Measurements from ENCODE around the gene MALT1.

MALT1 gene

DNA sequence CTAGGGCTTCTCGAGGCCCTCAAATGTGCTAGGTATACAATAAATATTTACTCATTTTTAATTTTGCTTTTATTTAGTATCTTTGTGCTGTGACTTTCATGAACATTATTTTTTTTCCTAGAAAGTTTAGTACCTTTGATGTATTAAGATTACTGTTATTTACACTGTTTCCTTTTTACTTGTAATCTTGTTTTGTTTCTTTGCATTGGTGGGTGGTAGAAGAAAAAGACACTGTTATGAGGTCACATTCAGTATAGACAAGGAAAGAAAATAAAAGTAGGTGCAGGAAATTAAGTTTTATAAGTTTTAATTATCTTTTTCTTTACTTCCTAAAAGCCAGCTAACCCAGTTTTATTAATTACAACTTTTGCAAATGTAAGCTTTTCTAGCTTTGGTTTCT lies 23.0 kb downstream of the MALT1 start:
- Histone ChIP-seq H3K18ac (ENCODE audit: low read length) (no peak overlapping the region), H3K27me3 (ENCODE audit: insufficient read depth, low read length, poor library complexity) (no peaks in the 10 kb centered on the region), H3K56ac (ENCODE audit: low read length) (no peak overlapping the region), H3K4me2 (ENCODE audit: low read length) (no peak overlapping the region), H3K4ac (ENCODE audit: low read depth, low read length) (no peak overlapping the region), H3K79me2 (ENCODE audit: control insufficient read depth, insufficient read depth, low read length) (peaks cover 2% of the 10 kb centered on the region), H3K9ac (ENCODE audit: low read length) (no peak overlapping the region), H3K36me3 (ENCODE audit: control insufficient read depth, insufficient read depth, low read length) (no peaks in the 10 kb centered on the region), H3K4me3 (ENCODE audit: low read length) (no peak overlapping the region), H2BK5ac (ENCODE audit: low read length) (no peak overlapping the region), H2AK5ac (ENCODE audit: low read length) (no peak overlapping the region), H2BK15ac (replicated peaks; ENCODE audit: low read depth) (no peak overlapping the region), H3K4me1 (ENCODE audit: control insufficient read depth, low read depth, low read length) (peaks cover 4% of the 10 kb centered on the region), H3K23ac (ENCODE audit: low read length) (no peak overlapping the region), H4K5ac (ENCODE audit: low read length) (no peak overlapping the region), H3K27ac (ENCODE audit: low read depth, low read length) (no peak overlapping the region), H3K79me1 (ENCODE audit: low read length) (peaks cover 16% of the 10 kb centered on the region), H4K8ac (ENCODE audit: low read depth, low read length) (no peak overlapping the region), H2BK120ac (ENCODE audit: low read depth, low read length) (no peak overlapping the region)
- DNase-seq: no peak
- WGBS (ENCODE audit: extremely low coverage, insufficient coverage, low lambda C conversion rate): no CpG with 5 or more reads among the region's 1 CpG

DNA sequence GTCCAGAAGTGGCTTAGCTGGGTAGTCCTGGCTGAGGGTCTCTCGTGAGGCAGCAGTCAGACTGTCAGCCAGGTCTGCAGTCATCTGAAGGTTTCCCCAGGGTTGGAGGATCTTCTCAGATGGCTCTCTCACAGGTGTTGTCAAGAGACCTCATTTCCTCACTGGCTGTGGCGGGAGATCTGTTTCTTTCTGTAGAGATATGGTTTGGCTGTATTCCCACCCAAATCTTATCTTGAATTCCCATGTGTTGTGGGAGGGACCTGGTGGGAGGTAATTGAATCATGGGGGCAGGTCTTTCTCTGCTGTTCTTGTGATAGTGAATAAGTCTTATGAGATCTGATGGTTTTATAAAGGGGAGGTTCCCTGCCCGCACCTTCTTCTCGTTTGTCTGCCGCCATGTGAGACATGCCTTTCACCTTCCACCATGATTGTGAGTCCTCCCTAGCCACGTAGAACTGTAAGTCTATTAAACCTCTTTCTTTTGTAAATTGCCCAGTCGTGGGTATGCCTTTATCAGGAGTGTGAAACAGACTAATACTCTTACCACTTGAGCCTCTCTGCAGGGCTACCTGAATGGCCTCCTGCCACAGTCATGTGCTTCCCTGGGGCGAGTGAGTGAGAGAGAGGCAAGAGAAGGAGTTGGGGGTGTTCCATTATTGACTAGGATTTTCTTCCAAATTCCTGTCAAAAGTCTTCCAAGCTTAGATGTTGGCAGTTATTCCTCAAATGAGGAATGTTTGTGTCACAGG lies 23.6 kb downstream of the MALT1 start:
- Histone ChIP-seq H3K4me1 (ENCODE audit: control insufficient read depth, low read depth, low read length) (peaks cover 4% of the 10 kb centered on the region), H3K4me2 (ENCODE audit: low read length) (no peak overlapping the region), H3K27me3 (ENCODE audit: insufficient read depth, low read length, poor library complexity) (no peaks in the 10 kb centered on the region), H3K4ac (ENCODE audit: low read depth, low read length) (no peak overlapping the region), H3K36me3 (ENCODE audit: control insufficient read depth, insufficient read depth, low read length) (no peaks in the 10 kb centered on the region), H2BK120ac (ENCODE audit: low read depth, low read length) (no peak overlapping the region), H4K5ac (ENCODE audit: low read length) (no peak overlapping the region), H2BK15ac (replicated peaks; ENCODE audit: low read depth) (no peak overlapping the region), H4K8ac (ENCODE audit: low read depth, low read length) (no peak overlapping the region), H2BK5ac (ENCODE audit: low read length) (no peak overlapping the region), H3K79me2 (ENCODE audit: control insufficient read depth, insufficient read depth, low read length) (peaks cover 2% of the 10 kb centered on the region), H3K79me1 (ENCODE audit: low read length) (peaks cover 15% of the 10 kb centered on the region), H3K9ac (ENCODE audit: low read length) (no peak overlapping the region), H3K23ac (ENCODE audit: low read length) (no peak overlapping the region), H3K4me3 (ENCODE audit: low read length) (no peak overlapping the region), H3K27ac (ENCODE audit: low read depth, low read length) (no peak overlapping the region), H3K18ac (ENCODE audit: low read length) (no peak overlapping the region), H3K56ac (ENCODE audit: low read length) (no peak overlapping the region), H2AK5ac (ENCODE audit: low read length) (no peak overlapping the region)
- whole genome bisulfite sequencing (ENCODE audit: extremely low coverage, insufficient coverage, low lambda C conversion rate): no CpG with 5 or more reads among the region's 8 CpGs
- peak; percentile 88 for DNase-seq

DNA sequence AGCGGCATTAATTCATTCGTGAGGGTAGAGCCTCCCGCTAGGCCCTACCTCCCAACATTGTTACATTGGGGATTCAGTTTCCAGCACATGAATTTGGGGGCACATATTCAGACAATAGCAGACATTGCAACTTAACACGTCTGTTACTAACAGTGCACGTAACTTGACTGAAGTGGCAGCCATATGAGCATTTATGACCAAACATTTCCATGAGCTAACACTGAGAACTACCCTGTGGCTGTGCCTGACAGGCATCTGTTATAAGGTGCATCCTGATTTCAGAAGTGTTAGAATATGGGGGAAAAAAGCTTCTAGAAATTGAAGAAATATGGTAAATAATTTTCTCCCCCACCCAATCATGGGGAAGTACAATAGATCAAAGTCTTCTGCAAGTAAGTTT lies 24.5 kb downstream of the MALT1 start:
- no peaks in the 10 kb centered on the region for H3K27me3 ChIP-seq (ENCODE audit: insufficient read depth, low read length, poor library complexity)
- no peak overlapping the region for H3K27ac ChIP-seq (ENCODE audit: low read depth, low read length)
- peaks cover 2% of the 10 kb centered on the region for H3K79me2 ChIP-seq (ENCODE audit: control insufficient read depth, insufficient read depth, low read length)
- no peak overlapping the region for H3K9ac ChIP-seq (ENCODE audit: low read length)
- no peak overlapping the region for H4K8ac ChIP-seq (ENCODE audit: low read depth, low read length)
- no peak overlapping the region for H3K4me3 ChIP-seq (ENCODE audit: low read length)
- H3K36me3 ChIP-seq (ENCODE audit: control insufficient read depth, insufficient read depth, low read length): no peaks in the 10 kb centered on the region
- no peak for DNase-seq
- H2BK15ac ChIP-seq (replicated peaks; ENCODE audit: low read depth): no peak overlapping the region
- no peak overlapping the region for H3K23ac ChIP-seq (ENCODE audit: low read length)
- peak overlapping the region; percentile 22 for H2BK5ac ChIP-seq (ENCODE audit: low read length)
- no peak overlapping the region for H2BK120ac ChIP-seq (ENCODE audit: low read depth, low read length)
- no peak overlapping the region for H4K5ac ChIP-seq (ENCODE audit: low read length)
- peak overlapping the region; percentile 36 for H3K56ac ChIP-seq (ENCODE audit: low read length)
- H3K79me1 ChIP-seq (ENCODE audit: low read length): peaks cover 13% of the 10 kb centered on the region
- H3K4ac ChIP-seq (ENCODE audit: low read depth, low read length): no peak overlapping the region
- WGBS (ENCODE audit: extremely low coverage, insufficient coverage, low lambda C conversion rate): no CpG with 5 or more reads among the region's 5 CpGs
- peaks cover 4% of the 10 kb centered on the region for H3K4me1 ChIP-seq (ENCODE audit: control insufficient read depth, low read depth, low read length)
- no peak overlapping the region for H3K4me2 ChIP-seq (ENCODE audit: low read length)
- H3K18ac ChIP-seq (ENCODE audit: low read length): no peak overlapping the region
- peak overlapping the region; percentile 51 for H2AK5ac ChIP-seq (ENCODE audit: low read length)

DNA sequence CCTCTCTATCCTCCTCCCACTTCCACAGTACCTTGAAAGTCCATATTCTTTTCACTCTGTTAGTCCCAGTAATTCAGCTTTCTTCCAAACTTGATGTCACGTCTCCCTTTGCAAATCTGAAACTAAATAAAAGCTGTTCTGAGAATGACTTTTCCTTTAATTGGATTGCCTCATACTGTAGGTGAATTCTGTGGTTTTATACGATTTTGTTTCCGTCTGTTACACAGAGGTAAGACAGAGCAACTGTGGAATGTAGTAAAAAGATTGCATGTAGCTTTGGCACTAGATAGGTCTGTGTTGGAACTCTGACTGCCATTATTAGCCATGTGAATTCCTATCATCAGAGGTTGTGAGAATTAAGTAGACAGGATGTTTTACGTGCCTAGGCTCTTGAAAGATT lies 25.9 kb downstream of the MALT1 start:
- no CpG with 5 or more reads among the region's 4 CpGs for WGBS (ENCODE audit: extremely low coverage, insufficient coverage, low lambda C conversion rate)
- H3K27ac ChIP-seq (ENCODE audit: low read depth, low read length): no peak overlapping the region

DNA sequence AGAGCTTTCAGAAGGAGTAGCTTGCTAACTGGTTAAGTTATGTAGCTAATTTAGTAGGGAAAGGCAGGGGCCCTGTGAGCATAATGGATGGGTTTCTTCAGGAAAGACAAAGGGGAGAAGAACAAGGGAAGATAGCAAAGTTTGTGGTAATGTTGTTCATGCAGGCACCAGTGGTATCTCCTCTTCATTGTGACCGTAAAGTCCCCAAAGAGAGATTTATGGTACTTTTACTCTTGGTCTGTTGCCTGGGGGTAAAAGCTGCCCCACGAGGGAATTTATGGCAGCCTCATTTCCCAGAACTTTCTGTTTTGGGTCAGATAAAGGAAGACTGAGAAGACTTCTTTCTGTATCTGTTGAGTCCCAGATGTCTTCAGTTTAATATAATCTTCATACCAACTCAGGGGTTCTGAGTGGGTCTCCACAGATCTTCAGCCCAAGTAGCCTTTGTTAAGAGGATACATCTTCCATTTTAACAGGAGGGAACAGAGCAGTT lies 27.5 kb downstream of the MALT1 start:
- Histone ChIP-seq H2BK120ac (ENCODE audit: low read depth, low read length) (no peak overlapping the region), H4K8ac (ENCODE audit: low read depth, low read length) (no peak overlapping the region), H3K23ac (ENCODE audit: low read length) (no peak overlapping the region), H3K4me1 (ENCODE audit: control insufficient read depth, low read depth, low read length) (peaks cover 4% of the 10 kb centered on the region), H3K9ac (ENCODE audit: low read length) (no peak overlapping the region), H2BK5ac (ENCODE audit: low read length) (no peak overlapping the region), H3K27ac (ENCODE audit: low read depth, low read length) (no peak overlapping the region), H3K4me2 (ENCODE audit: low read length) (no peak overlapping the region), H3K4me3 (ENCODE audit: low read length) (no peak overlapping the region), H3K18ac (ENCODE audit: low read length) (no peak overlapping the region), H2BK15ac (replicated peaks; ENCODE audit: low read depth) (no peak overlapping the region), H3K79me1 (ENCODE audit: low read length) (peaks cover 7% of the 10 kb centered on the region), H3K4ac (ENCODE audit: low read depth, low read length) (no peak overlapping the region), H2AK5ac (ENCODE audit: low read length) (no peak overlapping the region), H3K56ac (ENCODE audit: low read length) (no peak overlapping the region), H3K36me3 (ENCODE audit: control insufficient read depth, insufficient read depth, low read length) (peaks cover 3% of the 10 kb centered on the region), H4K5ac (ENCODE audit: low read length) (no peak overlapping the region), H3K79me2 (ENCODE audit: control insufficient read depth, insufficient read depth, low read length) (peaks cover 2% of the 10 kb centered on the region), H3K27me3 (ENCODE audit: insufficient read depth, low read length, poor library complexity) (no peaks in the 10 kb centered on the region)
- WGBS (ENCODE audit: extremely low coverage, insufficient coverage, low lambda C conversion rate): no CpG with 5 or more reads among the region's 2 CpGs
- DNase-seq: no peak

More for the DNA sequence above, 25.9 kb downstream of the MALT1 start:
- Histone ChIP-seq H3K18ac (ENCODE audit: low read length) (no peak overlapping the region), H2BK15ac (replicated peaks; ENCODE audit: low read depth) (no peak overlapping the region), H3K9ac (ENCODE audit: low read length) (no peak overlapping the region), H3K79me1 (ENCODE audit: low read length) (peaks cover 9% of the 10 kb centered on the region), H3K4ac (ENCODE audit: low read depth, low read length) (no peak overlapping the region), H3K56ac (ENCODE audit: low read length) (no peak overlapping the region), H3K79me2 (ENCODE audit: control insufficient read depth, insufficient read depth, low read length) (peaks cover 2% of the 10 kb centered on the region), H2BK5ac (ENCODE audit: low read length) (no peak overlapping the region), H3K36me3 (ENCODE audit: control insufficient read depth, insufficient read depth, low read length) (peaks cover 3% of the 10 kb centered on the region), H3K4me3 (ENCODE audit: low read length) (no peak overlapping the region), H2BK120ac (ENCODE audit: low read depth, low read length) (no peak overlapping the region), H2AK5ac (ENCODE audit: low read length) (no peak overlapping the region), H3K4me1 (ENCODE audit: control insufficient read depth, low read depth, low read length) (peaks cover 4% of the 10 kb centered on the region), H4K5ac (ENCODE audit: low read length) (no peak overlapping the region), H4K8ac (ENCODE audit: low read depth, low read length) (no peak overlapping the region), H3K4me2 (ENCODE audit: low read length) (no peak overlapping the region), H3K27me3 (ENCODE audit: insufficient read depth, low read length, poor library complexity) (no peaks in the 10 kb centered on the region), H3K23ac (ENCODE audit: low read length) (no peak overlapping the region)
- no peak for DNase-seq

DNA sequence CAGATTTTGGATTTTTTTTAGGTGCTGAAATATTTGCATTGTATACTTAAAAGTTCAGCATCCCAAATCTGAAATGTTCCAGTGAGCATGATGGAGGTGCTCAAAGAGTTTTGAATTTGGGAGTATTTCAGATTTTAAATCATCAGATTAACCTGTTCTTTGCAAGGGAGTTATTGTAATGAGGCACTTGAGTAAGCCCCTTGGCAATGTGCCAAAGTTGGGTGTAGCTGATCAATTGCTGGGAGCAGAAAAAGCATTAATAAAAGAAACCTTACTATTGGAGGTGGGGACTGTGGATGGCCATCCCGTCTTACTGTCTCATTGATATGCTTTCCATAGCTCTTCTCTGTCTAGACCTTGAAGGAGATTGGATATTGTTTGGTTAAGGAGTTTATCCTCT lies 28.3 kb downstream of the MALT1 start:
- Histone ChIP-seq H3K4ac (ENCODE audit: low read depth, low read length) (no peak overlapping the region), H3K79me2 (ENCODE audit: control insufficient read depth, insufficient read depth, low read length) (peaks cover 2% of the 10 kb centered on the region), H2BK5ac (ENCODE audit: low read length) (no peak overlapping the region), H3K79me1 (ENCODE audit: low read length) (peaks cover 7% of the 10 kb centered on the region), H3K4me2 (ENCODE audit: low read length) (no peak overlapping the region), H2BK15ac (replicated peaks; ENCODE audit: low read depth) (no peak overlapping the region), H3K4me1 (ENCODE audit: control insufficient read depth, low read depth, low read length) (peaks cover 4% of the 10 kb centered on the region), H3K18ac (ENCODE audit: low read length) (no peak overlapping the region), H2AK5ac (ENCODE audit: low read length) (no peak overlapping the region), H3K27ac (ENCODE audit: low read depth, low read length) (no peak overlapping the region), H2BK120ac (ENCODE audit: low read depth, low read length) (no peak overlapping the region), H3K27me3 (ENCODE audit: insufficient read depth, low read length, poor library complexity) (no peaks in the 10 kb centered on the region), H3K56ac (ENCODE audit: low read length) (no peak overlapping the region), H4K5ac (ENCODE audit: low read length) (no peak overlapping the region), H4K8ac (ENCODE audit: low read depth, low read length) (no peak overlapping the region), H3K9ac (ENCODE audit: low read length) (no peak overlapping the region), H3K4me3 (ENCODE audit: low read length) (no peak overlapping the region), H3K36me3 (ENCODE audit: control insufficient read depth, insufficient read depth, low read length) (peaks cover 3% of the 10 kb centered on the region), H3K23ac (ENCODE audit: low read length) (no peak overlapping the region)
- no CpG with 5 or more reads among the region's 1 CpG for WGBS (ENCODE audit: extremely low coverage, insufficient coverage, low lambda C conversion rate)
- no peak for DNase-seq
